GM21723 (cell line): ENCODE results near the gene LDLRAD4.
"Not testable (repeated sequence)": the region's sequence is repeated elsewhere in the genome, so short reads cannot be mapped to it uniquely, and the experiment has no call there.

Experiments
- ATAC-seq: cut with Tn5 transposase; IDR thresholded peaks from one replicate; pipeline ENCODE4 v1.9.1; 2021; ENCODE audit warnings: mild to moderate bottlenecking, moderate library complexity; ENCODE audit not compliant: unreplicated experiment

LDLRAD4 gene

DNA sequence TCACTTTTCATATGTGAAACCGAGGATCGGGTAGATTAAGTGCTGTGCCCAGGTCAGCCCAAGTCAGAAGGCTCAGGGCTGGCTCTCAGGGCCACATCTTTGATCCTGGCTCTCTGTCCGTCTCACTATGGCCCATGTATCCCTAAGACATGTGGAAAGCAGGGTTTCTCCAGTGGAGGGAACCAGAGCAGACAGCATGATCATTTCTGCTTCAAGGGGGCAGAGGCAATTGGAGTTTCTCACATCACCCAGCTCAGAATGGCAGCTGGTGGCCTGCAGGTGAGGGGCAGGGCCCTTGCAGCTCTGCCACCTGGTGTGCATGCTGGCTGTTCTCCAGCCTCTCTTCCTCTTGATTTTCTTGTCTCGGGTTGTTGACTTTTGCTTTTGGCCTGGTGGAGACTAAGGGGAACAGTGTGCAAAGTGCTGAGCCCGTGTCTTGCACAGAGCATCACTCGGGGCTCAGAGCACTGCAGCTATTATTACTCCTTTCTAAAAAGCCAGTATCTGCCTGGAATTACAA lies 27.0 kb downstream of the LDLRAD4 start:
- no peak for ATAC-seq

DNA sequence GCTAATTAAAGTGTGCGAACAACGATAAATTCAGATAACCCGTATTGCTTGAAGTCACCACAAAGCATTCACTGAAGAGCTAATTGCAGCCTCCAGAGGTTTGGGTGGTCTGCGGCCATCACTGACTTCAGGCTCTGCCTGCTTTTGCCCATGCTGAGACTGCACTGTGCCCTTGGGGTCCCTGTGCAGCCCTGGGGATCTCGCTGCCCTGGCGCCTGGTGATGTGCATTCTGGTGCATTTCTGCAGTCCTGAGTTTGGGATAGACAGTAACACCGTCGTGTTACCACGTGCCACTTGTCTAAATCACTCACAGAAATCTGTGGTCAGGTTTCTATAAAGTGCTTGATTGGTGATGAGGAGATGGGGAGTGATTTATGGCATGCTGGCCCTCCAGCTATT lies 27.6 kb downstream of the LDLRAD4 start:
- no peak for ATAC-seq

DNA sequence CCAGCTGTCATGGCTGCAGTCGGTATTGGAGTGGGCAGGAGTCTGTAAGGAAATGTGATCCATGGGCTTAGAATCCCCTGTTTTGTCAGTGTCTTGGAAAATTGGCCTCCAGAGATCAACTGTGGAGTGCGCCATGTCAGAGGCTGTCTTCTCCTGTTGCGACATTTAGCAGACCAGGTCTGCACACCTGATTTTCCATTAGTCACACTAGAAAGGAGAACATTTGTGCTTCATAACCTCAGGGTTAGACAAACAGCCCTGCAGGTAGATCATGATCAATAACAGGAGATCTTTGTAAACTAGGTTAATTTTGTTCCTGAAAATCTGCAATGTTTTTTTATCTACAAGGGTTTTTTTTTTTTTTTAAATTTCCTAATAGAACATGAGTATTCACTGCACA lies 28.0 kb downstream of the LDLRAD4 start:
- no peak for ATAC-seq

DNA sequence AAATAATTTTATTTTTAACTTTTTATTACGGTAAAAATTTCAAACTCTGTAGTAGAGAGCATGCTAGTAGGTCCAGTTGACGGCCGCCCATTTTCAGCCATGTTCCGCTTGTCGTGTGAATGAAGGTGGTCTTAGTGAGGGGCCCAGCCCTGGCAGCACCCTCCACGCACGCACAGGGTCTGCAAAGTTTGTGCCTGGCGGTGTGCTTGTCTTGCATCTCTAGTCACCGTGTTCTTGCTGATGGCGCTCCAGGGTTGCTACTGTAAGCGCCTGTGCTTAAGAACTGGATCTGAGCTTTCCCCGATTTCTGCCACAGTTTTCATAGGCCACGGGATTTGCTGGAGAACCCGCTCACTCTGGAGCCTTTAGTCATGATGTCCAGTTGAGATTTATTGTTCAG lies 28.9 kb downstream of the LDLRAD4 start:
- ATAC-seq: no peak

DNA sequence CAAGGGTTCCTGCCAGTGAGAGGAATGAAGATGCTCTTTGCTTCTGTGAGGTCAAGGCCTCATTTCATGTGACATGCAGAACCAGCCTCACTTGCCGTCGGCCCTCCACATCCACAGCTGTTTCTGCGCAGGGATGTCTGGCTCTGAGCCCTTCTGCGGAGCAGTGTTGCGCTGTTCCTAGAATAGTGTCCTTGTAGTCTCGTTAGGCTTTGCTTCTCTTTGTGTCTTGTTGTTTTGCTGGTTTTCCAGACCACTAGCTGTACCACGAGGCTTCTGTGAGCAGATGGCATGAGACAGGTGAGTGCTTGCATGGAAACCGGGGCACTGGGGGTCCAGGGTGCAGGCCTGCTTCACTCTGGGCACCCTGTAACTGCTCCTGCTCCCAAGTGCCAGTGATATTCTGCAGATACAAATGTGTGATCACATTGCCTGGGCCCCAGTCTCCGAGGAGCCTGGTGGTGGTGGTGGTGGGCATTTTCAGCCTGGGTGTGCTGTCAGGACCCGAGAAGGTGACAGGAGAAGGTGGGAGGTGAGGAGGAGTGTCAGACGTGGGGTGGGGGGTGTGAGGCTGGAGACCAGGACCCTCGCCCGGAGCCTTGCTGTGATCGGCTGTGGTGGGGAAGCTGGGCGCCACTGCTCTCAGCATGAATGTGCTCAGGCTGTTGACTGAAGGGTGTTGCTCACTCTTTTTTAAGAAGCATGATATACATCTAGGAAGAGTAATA lies 34.3 kb downstream of the LDLRAD4 start:
- no peak for ATAC-seq

DNA sequence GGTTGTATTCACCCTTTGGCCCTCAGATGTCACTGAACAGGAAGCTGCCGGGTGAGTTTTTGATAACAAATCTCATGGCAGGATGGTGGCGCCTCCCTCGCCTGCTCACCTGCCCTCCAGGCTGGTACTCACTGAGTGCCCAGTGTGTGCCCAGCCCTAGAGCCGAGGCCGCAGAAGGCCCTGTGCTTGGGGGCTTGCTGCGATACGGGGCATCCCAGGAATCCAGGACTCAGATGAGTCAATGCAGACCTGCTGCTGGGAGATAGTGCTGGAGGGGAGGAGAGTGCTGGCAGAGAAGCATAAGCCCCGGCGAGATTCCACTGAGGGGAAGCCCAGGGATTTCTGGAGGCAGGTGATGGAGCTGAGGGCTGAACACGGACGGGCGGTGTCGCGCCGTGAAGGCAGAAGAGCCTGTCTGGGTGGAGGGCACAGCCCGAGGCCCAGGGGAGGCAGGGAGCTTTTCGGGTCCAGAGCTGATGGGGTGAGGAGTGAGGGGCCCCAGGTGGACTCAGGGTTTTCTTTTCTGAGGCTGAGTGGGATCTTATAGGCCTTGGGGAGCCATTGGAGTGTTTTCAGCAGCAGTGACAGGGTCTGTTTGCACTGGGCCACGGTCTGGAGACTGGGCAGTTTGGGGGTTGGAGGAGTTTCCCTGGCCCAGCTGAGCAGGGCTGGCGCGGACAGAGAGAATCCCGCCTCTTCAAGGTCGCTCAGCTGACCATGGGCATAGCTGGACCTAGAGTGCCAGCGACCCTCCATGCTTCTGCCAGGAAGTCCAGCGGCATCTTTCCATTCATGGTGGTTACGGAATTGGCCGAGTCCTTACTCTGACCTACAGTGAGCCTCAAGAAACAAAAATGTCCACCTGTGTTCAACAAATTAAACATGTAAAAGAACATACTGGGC lies 35.5 kb downstream of the LDLRAD4 start:
- ATAC-seq: no peak

DNA sequence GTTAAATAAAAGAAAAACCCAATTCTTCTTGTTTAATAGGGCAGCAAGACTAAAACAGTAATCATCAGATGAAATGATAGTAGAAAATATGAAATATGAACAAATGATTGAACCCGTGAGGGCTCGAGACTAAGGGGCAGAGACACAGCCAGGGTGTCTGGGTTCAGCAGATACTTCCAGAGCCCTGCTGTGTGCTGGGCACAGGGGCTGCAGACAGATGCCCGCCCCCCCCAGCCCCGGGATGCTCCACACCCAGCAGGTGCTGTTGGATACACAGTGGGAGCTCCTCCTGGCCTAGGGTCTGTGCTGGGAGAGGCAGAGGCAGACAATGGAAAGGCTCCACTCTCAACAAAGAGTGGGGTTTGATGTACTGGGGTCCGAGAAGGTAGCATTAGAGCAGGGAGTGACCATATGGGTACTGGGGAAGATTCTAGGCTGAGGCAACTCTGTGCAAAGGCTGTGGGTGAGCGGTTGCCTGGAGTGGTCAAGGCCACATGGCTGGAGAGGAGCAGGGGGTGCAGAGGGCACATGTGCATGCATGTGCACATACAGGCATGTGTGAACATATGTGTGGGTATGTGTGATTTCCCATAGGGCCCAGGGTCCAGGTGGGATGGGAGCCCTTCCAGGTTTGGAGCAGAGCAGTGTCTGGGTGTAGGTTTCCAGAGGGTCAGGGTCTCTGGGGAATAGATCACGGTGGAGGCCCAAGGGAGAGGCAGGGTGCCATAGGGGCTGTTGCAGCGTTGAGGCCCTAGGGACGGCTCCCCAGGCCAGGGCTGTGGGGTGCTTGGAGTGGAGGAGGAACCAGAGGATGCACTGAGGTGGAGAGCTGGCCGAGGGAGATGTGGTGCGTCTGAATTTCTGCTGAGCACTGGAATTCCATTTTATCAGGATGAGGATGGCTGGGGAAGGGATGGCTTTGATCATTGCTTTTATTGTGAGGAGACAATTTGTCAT lies 36.7 kb downstream of the LDLRAD4 start:
- no peak for ATAC-seq

DNA sequence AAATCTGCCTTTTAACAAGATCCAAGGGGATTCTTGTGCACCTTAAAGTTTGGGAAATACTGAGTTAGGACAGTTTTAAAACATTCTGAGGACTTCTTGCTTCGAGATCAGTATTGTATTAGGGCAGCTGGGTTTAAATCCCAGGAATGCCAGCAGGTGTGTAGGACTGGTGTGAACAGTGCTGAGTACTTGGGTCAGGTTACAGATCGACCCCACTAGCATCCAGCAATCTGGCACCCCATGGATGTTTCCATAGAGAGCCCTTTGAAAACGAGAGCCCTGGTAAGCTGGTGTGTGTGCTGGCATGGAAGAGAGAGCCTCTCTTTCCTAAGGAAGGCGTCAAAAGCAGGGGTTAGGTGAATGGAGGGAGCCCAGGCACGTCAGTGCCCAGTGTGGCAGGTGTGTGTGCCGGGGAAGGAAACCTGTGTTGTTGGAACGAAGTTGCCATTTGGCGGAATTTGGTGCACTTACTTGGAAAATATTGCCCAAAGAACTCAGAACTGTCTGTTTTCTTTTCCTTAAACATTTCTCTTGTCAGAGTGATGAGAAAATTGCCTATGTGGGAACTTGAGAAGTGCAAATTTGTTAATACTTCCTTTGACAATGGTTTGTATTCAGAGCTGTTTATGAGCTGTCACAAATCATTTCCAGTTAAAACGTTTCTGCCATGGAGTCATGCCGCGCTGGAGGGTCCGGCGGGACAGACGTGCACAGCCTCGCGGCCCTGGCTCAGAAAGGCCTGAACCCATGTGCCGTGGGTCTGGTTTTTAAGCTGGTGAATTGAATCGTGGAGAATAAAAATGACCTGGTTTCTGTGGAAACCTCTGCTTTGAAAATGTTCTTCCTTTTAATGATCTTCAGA lies 38.1 kb downstream of the LDLRAD4 start:
- no peak for ATAC-seq

DNA sequence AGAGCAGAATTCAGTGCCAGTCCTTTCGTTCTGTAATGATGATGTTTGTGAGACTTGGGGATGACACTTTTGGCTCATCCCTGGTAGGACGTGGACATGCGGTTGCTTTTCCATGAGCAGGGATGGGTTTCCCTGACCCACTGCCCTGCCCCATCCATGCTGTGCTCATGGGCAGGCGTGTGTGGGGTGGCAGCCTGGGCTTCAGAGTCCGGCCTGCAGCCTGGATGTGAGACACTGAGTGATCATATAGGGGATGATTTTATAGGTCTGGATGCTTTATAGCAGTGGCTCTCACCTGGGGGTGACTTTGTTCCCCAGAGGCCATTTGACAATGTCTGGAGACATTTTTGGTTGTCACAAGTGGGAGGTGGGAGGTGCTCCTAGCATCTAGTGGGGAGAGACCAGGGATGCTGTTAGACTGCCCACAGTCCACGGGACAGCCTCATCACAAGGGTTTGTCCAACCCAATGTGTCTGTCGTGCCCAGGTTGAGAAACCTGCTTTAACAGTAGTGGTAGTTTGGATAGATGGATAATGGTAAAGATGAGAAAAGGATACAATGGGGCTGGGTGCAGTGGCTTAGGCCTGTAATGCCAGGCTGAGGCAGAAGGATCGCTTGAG lies 38.9 kb downstream of the LDLRAD4 start:
- no peak for ATAC-seq

DNA sequence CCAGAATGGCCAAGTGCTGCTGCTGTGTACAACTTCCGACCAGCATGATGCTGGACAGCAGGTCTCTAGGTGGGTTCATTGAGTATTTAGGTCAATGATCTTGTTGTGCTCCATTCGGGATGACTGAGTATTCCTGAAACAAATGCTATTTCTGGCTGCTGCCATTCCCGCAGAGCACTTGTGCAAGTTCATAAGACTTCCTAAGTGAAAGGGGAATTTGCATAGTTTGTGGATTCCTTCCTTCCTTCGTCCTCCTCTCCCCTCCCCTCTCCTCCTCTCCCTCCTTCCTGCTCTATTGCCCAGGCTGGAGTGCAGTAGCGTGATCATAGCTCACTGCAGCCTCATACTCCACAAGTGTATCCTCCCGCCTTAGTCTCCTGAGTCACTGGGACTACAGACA lies 40.4 kb downstream of the LDLRAD4 start:
- no peak for ATAC-seq

DNA sequence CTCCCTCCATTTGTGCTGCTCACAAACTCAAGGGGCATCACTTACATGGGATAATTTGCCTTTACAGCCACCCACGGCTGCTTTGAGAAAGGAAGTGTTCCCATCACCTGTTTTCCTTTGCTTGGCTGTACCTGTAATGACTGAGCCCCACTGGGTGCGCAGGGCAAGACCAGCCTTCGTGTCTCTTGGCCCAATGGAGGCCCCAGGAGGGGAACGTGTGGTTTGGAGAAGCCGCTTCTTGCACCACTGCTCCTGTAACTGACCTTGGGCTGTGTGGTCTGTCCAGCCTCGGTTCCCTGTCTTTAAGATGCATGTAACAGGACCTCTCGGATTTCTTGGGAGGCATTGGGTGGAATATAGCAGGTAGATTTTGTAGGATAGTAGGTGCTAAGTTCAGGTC lies 41.1 kb downstream of the LDLRAD4 start:
- no peak for ATAC-seq

DNA sequence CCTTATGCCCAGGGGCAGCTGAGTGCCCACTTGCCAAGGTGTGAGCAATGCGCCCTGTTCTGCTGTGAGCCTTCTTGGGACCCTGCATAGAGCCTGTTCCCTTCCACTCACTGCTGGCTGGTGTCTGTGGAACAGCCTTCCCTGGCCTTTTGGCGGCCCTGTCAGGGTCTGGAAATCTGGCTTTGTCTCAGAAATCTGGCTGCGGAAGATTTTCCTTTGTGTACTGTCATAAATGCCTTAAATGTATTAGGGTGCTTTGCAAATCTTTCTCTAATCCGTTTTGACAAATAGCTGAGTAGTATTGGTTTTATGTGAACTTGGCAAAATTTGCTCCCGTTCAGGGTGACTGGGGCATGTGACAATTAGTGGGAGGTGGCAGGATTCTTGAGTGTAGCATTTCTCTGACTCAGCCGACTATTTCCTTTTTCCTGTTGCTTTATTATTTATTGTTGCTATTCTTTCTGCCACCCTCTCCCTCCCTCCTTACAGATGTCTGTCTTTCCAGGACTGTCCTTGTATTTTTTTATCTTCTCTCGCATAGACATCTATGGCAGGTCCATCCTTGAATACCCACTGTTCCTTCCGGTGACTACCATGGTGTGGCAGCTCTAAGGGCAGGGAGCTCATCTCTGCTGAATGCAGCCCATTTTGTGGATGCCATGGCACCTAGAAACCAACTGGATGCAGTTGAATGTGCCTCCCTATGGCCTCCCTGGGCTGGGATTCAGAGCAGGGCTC lies 41.8 kb downstream of the LDLRAD4 start:
- ATAC-seq: no peak

DNA sequence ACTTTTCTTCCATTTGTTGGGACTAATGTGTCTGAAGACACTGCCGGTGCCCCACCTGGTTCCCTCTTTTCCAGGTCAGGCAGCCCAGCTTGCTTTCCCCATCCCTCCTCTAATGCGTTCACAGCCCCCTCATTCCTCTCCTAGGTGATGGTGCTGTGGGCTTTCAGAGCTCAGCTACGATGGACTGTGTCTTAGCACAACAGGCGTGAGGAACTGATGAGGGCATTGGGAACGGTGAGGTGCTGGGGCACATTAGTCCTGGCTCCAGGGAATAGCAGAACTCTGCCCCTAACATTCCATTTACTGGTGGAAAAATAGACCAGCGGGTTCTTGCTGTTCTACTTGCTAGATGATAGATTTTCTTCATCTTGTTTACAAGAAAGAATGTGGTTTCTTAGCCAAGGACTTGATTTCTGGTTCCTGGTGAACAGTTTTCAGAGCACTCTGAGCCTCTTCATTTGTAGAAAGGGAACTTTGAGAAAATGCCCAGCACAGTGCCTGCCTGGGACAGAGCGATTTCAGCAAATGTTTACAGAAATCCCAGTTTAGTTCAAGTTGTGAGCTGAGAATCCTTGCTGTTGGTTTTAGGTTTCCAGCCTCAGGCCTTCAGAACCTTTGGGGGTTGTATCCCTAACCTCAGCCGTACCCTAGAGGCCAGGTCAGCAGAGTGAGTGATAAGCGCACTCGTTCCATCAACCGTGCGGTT lies 42.5 kb downstream of the LDLRAD4 start:
- no peak for ATAC-seq

DNA sequence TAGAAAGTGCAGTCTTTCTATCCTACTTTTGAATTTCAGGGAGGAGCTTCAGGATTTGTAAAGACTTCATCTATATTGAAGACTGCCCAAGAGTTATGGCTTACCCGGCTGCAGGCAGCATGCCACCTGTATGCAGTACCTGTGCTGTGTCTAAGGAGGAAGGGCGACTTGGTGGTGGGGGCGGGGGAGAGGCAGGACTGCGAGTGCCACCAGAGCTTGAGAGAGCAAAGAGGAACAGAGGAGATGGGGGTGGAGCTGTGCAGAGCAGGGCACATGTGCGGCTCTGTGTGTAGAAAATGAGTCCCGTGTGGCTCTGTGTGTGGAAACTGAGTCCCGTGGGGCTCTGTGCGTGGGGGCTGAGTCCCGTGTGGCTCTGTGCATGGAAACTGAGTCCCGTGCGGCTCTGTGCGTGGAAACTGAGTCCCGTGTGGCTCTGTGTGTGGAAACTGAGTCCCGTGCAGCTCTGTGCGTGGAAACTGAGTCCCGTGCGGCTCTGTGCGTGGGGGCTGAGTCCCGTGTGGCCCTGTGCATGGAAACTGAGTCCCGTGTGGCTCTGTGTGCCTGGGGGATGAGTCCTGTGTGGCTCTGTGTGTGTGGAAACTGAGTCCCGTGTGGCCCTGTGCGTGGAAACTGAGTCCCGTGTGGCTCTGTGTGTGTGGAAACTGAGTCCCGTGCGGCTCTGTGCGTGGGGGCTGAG lies 43.2 kb downstream of the LDLRAD4 start:
- ATAC-seq: no peak

DNA sequence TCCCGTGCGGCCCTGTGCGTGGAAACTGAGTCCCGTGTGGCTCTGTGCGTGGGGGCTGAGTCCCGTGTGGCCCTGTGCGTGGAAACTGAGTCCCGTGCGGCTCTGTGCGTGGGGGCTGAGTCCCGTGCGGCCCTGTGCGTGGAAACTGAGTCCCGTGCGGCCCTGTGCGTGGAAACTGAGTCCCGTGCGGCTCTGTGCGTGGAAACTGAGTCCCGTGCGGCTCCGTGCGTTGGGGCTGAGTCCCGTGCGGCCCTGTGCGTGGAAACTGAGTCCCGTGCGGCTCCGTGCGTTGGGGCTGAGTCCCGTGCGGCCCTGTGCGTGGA lies 43.8 kb downstream of the LDLRAD4 start:
- not testable (repeated sequence) for ATAC-seq

DNA sequence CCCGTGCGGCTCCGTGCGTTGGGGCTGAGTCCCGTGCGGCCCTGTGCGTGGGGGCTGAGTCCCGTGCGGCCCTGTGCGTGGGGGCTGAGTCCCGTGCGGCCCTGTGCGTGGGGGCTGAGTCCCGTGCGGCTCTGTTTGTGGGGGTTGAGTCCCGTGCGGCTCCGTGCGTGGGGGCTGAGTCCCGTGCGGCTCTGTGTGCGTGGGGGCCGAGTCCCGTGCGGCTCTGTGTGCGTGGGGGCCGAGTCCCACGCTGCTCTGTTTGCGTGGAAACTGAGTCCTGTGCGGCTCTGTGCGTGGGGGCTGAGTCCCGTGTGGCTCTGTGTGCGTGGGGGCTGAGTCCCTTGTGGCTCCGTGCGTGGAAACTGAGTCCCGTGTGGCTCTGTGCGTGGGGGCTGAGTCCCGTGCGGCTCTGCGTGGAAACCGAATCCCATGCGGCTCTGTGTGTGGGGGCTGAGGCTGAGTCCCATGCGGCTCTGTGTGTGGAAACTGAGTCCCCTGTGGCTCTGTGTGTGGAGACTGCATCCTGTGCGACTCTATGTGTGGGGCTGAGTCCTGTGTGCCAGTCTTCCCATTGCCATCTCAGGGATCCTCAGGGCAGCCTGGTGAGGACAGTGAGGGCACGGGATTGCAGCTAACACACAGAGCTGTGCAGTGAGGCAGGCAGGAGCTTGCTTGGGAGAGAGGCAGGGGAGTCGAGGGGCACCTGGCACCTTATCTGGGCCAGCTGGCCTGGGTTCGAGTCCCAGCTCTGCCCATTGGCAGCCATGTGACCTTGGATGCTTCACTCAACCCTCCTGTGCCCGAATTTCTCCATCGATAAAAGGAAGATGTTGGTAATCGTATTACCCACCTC lies 44.5 kb downstream of the LDLRAD4 start:
- ATAC-seq: no peak
